Gastrocnemius medialis (tissue), 4 donors: ENCODE measurements around the gene DHX36.

Experiments
- CTCF ChIP-seq, 5 experiments: fragments of 450-650 bp in 3 of 5; fragments of 200-600 bp in 2 of 5; sonication (generic) in 2 of 5; IDR thresholded peaks in 4 of 5; conservative IDR thresholded peaks in 1 of 5; 1 replicate in 4 of 5; 2 replicates in 1 of 5; pipeline ENCODE4 v1.5.1; 2016 to 2019; ENCODE audit warnings: antibody characterized with exemption in 5 of 5, mild to moderate bottlenecking in 3 of 5, moderate library complexity in 3 of 5
- POLR2A ChIP-seq, 2 donors: fragments of 450-650 bp; IDR thresholded peaks; one replicate each; pipeline ENCODE4 v1.6.1; 2017; ENCODE audit warnings: antibody characterized with exemption in 2 of 2, mild to moderate bottlenecking in 2 of 2, moderate library complexity in 2 of 2

GRCh38 chr3:154228561-154229216 is 95.6 kb downstream of the DHX36 start:
- TF ChIP-seq POLR2A (IDR thresholded peaks at IDR 0.05) (no peak), CTCF (IDR thresholded peaks at IDR 0.05 in 4 of 5, conservative IDR thresholded peaks at IDR 0.05 in 1 of 5) (no peak)
